CD8-positive, alpha-beta memory T cell (primary cell): ENCODE data around the gene SLC52A3. TPM values are rescaled to one million over a fixed set of nuclear protein-coding genes. Genes with fewer than 3 reads are reported as not detected.

Source experiments
- CTCF ChIA-PET: fragments of 350-600 bp; sonication (Branson Sonifier 250); formaldehyde crosslinking; loops from one replicate; lab custom pipeline; 2021; ENCODE audit warnings: antibody characterized with exemption; lab: Charles Lee
- POLR2A ChIA-PET: fragments of 350-600 bp; sonication (Branson Sonifier 250); formaldehyde crosslinking; loops from one replicate; lab custom pipeline; 2021; ENCODE audit warnings: antibody characterized with exemption; lab: Charles Lee
- DNase-seq, 5 donors: peaks; one replicate each; pipeline versions ENCODE4 v3.0.0 to v3.0.0-alpha.2; 2020 to 2022; ENCODE audit warnings: mixed read lengths in 1 of 5
- H3K27ac ChIP-seq: one replicate; pipeline ENCODE4 v1.7.0; 2013; ENCODE audit warnings: low read depth, mild to moderate bottlenecking, low read length, moderate library complexity
- H3K27me3 ChIP-seq: 2 replicates; pipeline ENCODE4 v1.7.0; 2013; ENCODE audit warnings: low read length, mild to moderate bottlenecking; ENCODE audit not compliant: insufficient read depth, poor library complexity, severe bottlenecking
- H3K36me3 ChIP-seq: 2 replicates; pipeline ENCODE4 v1.7.0; 2013; ENCODE audit warnings: mild to moderate bottlenecking, low read length, moderate library complexity; ENCODE audit not compliant: insufficient read depth
- H3K4me1 ChIP-seq: 2 replicates; pipeline ENCODE4 v1.7.0; 2013; ENCODE audit warnings: mild to moderate bottlenecking, low read length, moderate library complexity; ENCODE audit not compliant: insufficient read depth
- H3K4me3 ChIP-seq: 2 replicates; pipeline ENCODE4 v1.7.0; 2013; ENCODE audit warnings: mild to moderate bottlenecking, low read length
- H3K9me3 ChIP-seq: 2 replicates; pipeline ENCODE4 v1.7.0; 2013; ENCODE audit warnings: mild to moderate bottlenecking, low read length
- H3K27ac Mint-ChIP-seq, 8 donors: one replicate each; pipeline ENCODE4 v1.8.0; 2020 to 2021; ENCODE audit warnings: mixed read lengths in 8 of 8, mild to moderate bottlenecking in 6 of 8, inconsistent platforms in 3 of 8, moderate library complexity in 3 of 8
- H3K27me3 Mint-ChIP-seq, 2 donors: one replicate each; pipeline ENCODE4 v1.8.0; 2020 to 2021; ENCODE audit warnings: mixed read lengths in 2 of 2, mild to moderate bottlenecking in 1 of 2, moderate library complexity in 1 of 2
- H3K36me3 Mint-ChIP-seq, 3 donors: one replicate each; pipeline ENCODE4 v1.8.0; 2020 to 2021; ENCODE audit warnings: mixed read lengths in 3 of 3, inconsistent platforms in 1 of 3, mild to moderate bottlenecking in 1 of 3
- H3K4me1 Mint-ChIP-seq, 3 donors: one replicate each; pipeline ENCODE4 v1.8.0; 2020 to 2021; ENCODE audit warnings: mixed read lengths in 3 of 3, inconsistent platforms in 1 of 3, mild to moderate bottlenecking in 1 of 3
- H3K4me3 Mint-ChIP-seq, 7 donors: one replicate each; pipeline ENCODE4 v1.8.0; 2020 to 2021; ENCODE audit warnings: mixed read lengths in 7 of 7, mild to moderate bottlenecking in 6 of 7, moderate library complexity in 4 of 7, inconsistent platforms in 2 of 7
- H3K9me3 Mint-ChIP-seq, 5 donors: one replicate each; pipeline ENCODE4 v1.8.0; 2020 to 2022; ENCODE audit warnings: mixed read lengths in 5 of 5, mild to moderate bottlenecking in 3 of 5, moderate library complexity in 2 of 5, inconsistent platforms in 1 of 5
- polyA plus RNA-seq: library from polyadenylated mRNA; unstranded; fragments of 300-500 nt; fragmentation: Illumina TruSeq; gene quantifications from one replicate; pipeline ENCODE4 v1.2.3, GENCODE V29; 2021
- total RNA-seq, 2 experiments: library from RNA; stranded (reverse); gene quantifications; one replicate each; pipeline ENCODE4 v1.2.3, GENCODE V29; 2021

The SLC52A3 gene
- total and polyA plus RNA-seq, 3 experiments from 2014 or later: not detected

DNA sequence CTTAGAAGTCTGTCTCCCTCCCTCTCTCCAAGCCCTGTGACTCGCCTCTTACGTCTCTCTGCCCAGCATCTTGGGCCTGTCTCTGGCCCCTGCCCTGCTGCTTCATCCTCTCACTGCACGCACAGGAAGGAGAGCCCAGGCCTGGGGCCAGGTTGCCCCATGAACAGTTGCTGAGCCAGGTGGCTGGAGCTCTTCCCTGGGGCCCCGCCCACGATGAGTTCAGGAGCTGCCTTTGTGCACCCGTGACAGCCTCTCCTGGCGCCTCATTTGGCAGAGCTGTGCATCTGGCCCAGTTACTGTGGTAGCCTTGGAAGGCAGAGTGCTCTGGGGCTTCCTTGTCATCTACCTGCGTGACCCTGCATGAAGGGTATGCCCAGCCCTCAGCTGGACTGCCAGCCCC is 44.5 kb downstream of the SLC52A3 start:
- CTCF ChIA-PET: no interaction called here
- Histone ChIP-seq H3K4me3 (no peak overlapping the region), H3K27me3 (peaks cover 5% of the 10 kb centered on the region), H3K27ac (no peak overlapping the region), H3K9me3 (no peaks in the 10 kb centered on the region), H3K36me3 (no peaks in the 10 kb centered on the region), H3K4me1 (no peaks in the 10 kb centered on the region)
- Mint-ChIP-seq H3K27me3 (peaks cover 37 to 65% of the 10 kb centered on the region in 2 donors), H3K4me1 (peaks cover 0 to 3% (median 2%) of the 10 kb centered on the region in 3 donors), H3K36me3 (no peaks in the 10 kb centered on the region), H3K4me3 (no peak overlapping the region), H3K27ac (no peak overlapping the region), H3K9me3 (no peaks in the 10 kb centered on the region)
- DNase-seq: no peak
- POLR2A ChIA-PET: no interaction called here

- Histone ChIP-seq H3K9me3 (no peaks in the 10 kb centered on the region), H3K27ac (no peak overlapping the region), H3K4me1 (no peaks in the 10 kb centered on the region), H3K27me3 (peaks cover 5% of the 10 kb centered on the region), H3K4me3 (no peak overlapping the region), H3K36me3 (no peaks in the 10 kb centered on the region)
- CTCF ChIA-PET: no interaction called here
- no peaks in the 10 kb centered on the region for H3K9me3 Mint-ChIP-seq
- DNase-seq: no peak
- no peaks in the 10 kb centered on the region for H3K36me3 Mint-ChIP-seq
- H3K4me3 Mint-ChIP-seq: no peak overlapping the region
- no peaks in the 10 kb centered on the region for H3K4me1 Mint-ChIP-seq
- H3K27me3 Mint-ChIP-seq: peaks cover 36 to 66% of the 10 kb centered on the region in 2 donors
- no peak overlapping the region for H3K27ac Mint-ChIP-seq
- POLR2A ChIA-PET: no interaction called here
These were observed 45.3 kb downstream of the SLC52A3 start for GRCh38 chr20:722822-723644.

- H3K27me3 ChIP-seq: peaks cover 1% of the 10 kb centered on the region
- no peak overlapping the region for H3K4me3 ChIP-seq
- Mint-ChIP-seq H3K9me3 (no peaks in the 10 kb centered on the region), H3K36me3 (no peaks in the 10 kb centered on the region), H3K4me3 (no peak overlapping the region), H3K4me1 (no peaks in the 10 kb centered on the region), H3K27me3 (peaks cover 34 to 62% of the 10 kb centered on the region in 2 donors), H3K27ac (no peak overlapping the region)
- no peaks in the 10 kb centered on the region for H3K36me3 ChIP-seq
- ChIA-PET CTCF (no interaction called here), POLR2A (no interaction called here)
- H3K9me3 ChIP-seq: no peaks in the 10 kb centered on the region
- H3K27ac ChIP-seq: no peak overlapping the region
- DNase-seq: no peak
- H3K4me1 ChIP-seq: no peaks in the 10 kb centered on the region
These were observed 46.4 kb downstream of the SLC52A3 start for GRCh38 chr20:721876-722275.

GRCh38 chr20:719816-720215 is 48.5 kb downstream of the SLC52A3 start:
- CTCF ChIA-PET: no interaction called here
- Histone ChIP-seq H3K27ac (no peak overlapping the region), H3K4me3 (no peak overlapping the region), H3K27me3 (no peaks in the 10 kb centered on the region), H3K9me3 (no peaks in the 10 kb centered on the region), H3K36me3 (no peaks in the 10 kb centered on the region), H3K4me1 (no peaks in the 10 kb centered on the region)
- POLR2A ChIA-PET: no interaction called here
- DNase-seq: no peak
- H3K9me3 Mint-ChIP-seq: no peaks in the 10 kb centered on the region
- H3K27ac Mint-ChIP-seq: no peak overlapping the region
- peaks cover 20 to 47% of the 10 kb centered on the region in 2 donors for H3K27me3 Mint-ChIP-seq
- H3K36me3 Mint-ChIP-seq: no peaks in the 10 kb centered on the region
- no peaks in the 10 kb centered on the region for H3K4me1 Mint-ChIP-seq
- no peak overlapping the region for H3K4me3 Mint-ChIP-seq

DNA sequence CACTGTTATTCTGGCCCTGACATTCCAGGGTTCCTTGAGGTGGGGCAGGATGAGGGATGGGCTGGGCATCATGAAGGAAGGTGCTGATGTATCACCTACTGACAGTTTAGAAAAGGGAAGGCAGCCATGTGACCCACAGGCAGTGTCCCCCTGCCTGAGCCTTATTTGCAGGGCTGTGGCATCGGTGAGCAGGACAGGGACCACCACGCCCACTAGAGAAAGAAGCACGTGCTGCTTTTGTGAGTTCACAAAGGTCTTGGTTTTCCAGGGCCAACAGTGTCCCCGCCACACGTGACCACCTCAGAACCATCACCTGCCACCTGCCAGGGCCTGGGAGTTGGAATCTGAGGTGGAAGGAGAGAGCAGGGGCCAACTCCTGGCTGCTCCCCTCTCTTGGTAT is 49.2 kb downstream of the SLC52A3 start:
- Histone ChIP-seq H3K4me3 (no peak overlapping the region), H3K27me3 (no peaks in the 10 kb centered on the region), H3K4me1 (no peaks in the 10 kb centered on the region), H3K36me3 (no peaks in the 10 kb centered on the region), H3K9me3 (no peaks in the 10 kb centered on the region), H3K27ac (no peak overlapping the region)
- H3K27ac Mint-ChIP-seq: no peak overlapping the region
- H3K4me1 Mint-ChIP-seq: no peaks in the 10 kb centered on the region
- no peak for DNase-seq
- H3K36me3 Mint-ChIP-seq: no peaks in the 10 kb centered on the region
- H3K27me3 Mint-ChIP-seq: peaks cover 17 to 44% of the 10 kb centered on the region in 2 donors
- ChIA-PET POLR2A (no interaction called here), CTCF (no interaction called here)
- no peak overlapping the region for H3K4me3 Mint-ChIP-seq
- H3K9me3 Mint-ChIP-seq: no peaks in the 10 kb centered on the region

- Histone ChIP-seq H3K27me3 (no peaks in the 10 kb centered on the region), H3K4me3 (no peak overlapping the region), H3K9me3 (no peaks in the 10 kb centered on the region), H3K4me1 (no peaks in the 10 kb centered on the region), H3K27ac (no peak overlapping the region), H3K36me3 (no peaks in the 10 kb centered on the region)
- ChIA-PET POLR2A (no interaction called here), CTCF (no interaction called here)
- no peak overlapping the region for H3K4me3 Mint-ChIP-seq
- peaks cover 0 to 3% (median 0%) of the 10 kb centered on the region in 5 donors for H3K9me3 Mint-ChIP-seq
- peaks cover 15 to 39% of the 10 kb centered on the region in 2 donors for H3K27me3 Mint-ChIP-seq
- H3K36me3 Mint-ChIP-seq: no peaks in the 10 kb centered on the region
- H3K27ac Mint-ChIP-seq: no peak overlapping the region
- H3K4me1 Mint-ChIP-seq: no peaks in the 10 kb centered on the region
- DNase-seq: no peak
These were observed 50.5 kb downstream of the SLC52A3 start for GRCh38 chr20:717832-718231.

- POLR2A ChIA-PET: no interaction called here
- CTCF ChIA-PET: no interaction called here
- no peaks in the 10 kb centered on the region for H3K4me1 ChIP-seq
These were observed 51.0 kb downstream of the SLC52A3 start for GRCh38 chr20:717271-717670.

GRCh38 chr20:714453-714852 is 53.8 kb downstream of the SLC52A3 start:
- POLR2A ChIA-PET: no interaction called here
- CTCF ChIA-PET: no interaction called here
- peaks cover 0 to under 1% (median 0%) of the 10 kb centered on the region in 3 donors for H3K4me1 Mint-ChIP-seq

More at GRCh38 chr20:717271-717670, 51.0 kb downstream of the SLC52A3 start:
- Histone ChIP-seq H3K27me3 (no peaks in the 10 kb centered on the region), H3K27ac (no peak overlapping the region), H3K9me3 (no peaks in the 10 kb centered on the region), H3K4me3 (no peak overlapping the region), H3K36me3 (no peaks in the 10 kb centered on the region)
- H3K27me3 Mint-ChIP-seq: peaks cover 15 to 40% of the 10 kb centered on the region in 2 donors
- peaks cover 0 to 3% (median 0%) of the 10 kb centered on the region in 5 donors for H3K9me3 Mint-ChIP-seq
- no peak for DNase-seq
- no peak overlapping the region for H3K4me3 Mint-ChIP-seq
- H3K27ac Mint-ChIP-seq: no peak overlapping the region
- no peaks in the 10 kb centered on the region for H3K4me1 Mint-ChIP-seq
- no peaks in the 10 kb centered on the region for H3K36me3 Mint-ChIP-seq

More at GRCh38 chr20:714453-714852, 53.8 kb downstream of the SLC52A3 start:
- H3K4me3 ChIP-seq: no peak overlapping the region
- no peaks in the 10 kb centered on the region for H3K9me3 ChIP-seq
- no peak overlapping the region for H3K27ac ChIP-seq
- H3K27ac Mint-ChIP-seq: no peak overlapping the region
- H3K36me3 ChIP-seq: no peaks in the 10 kb centered on the region
- no peaks in the 10 kb centered on the region for H3K36me3 Mint-ChIP-seq
- peaks cover 22 to 39% of the 10 kb centered on the region in 2 donors for H3K27me3 Mint-ChIP-seq
- H3K27me3 ChIP-seq: peaks cover under 1% of the 10 kb centered on the region
- H3K4me3 Mint-ChIP-seq: no peak overlapping the region
- no peaks in the 10 kb centered on the region for H3K4me1 ChIP-seq
- H3K9me3 Mint-ChIP-seq: peaks cover 0 to 9% (median 2%) of the 10 kb centered on the region in 5 donors
- no peak for DNase-seq
